ENCODE data around the gene LORICRIN. TPM values are rescaled to one million over a fixed set of nuclear protein-coding genes. Genes with fewer than 3 reads are reported as not detected.
A peak's percentile ranks its signal among the peaks of the same experiment; 100 is the strongest.

LORICRIN gene
- total RNA-seq, 1 donor from 2014 or later = not detected

DNA sequence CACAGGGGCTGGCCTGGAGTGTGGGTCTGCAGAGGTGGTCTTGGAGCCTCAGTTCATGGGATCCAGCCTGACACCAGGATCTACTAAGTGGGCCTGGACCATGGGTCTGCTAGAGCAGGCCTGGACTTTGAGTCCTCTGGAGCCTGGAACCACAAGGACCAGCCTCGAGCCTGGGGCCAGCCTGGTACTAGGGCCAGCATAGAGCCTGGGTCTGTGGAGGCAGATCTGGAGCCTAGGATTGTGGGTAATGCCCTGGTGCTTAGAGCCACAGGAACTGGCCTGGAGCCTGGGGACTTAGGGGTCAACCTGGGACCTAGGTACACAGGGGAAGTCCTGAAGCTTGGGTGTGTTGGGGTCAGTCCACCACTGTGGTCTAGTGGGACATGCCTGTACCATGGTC is 12.7 kb downstream of the LORICRIN start:
- H3K27ac Mint-ChIP-seq (ENCODE audit: unreplicated experiment) = no peak overlapping the region
- H3K4me3 Mint-ChIP-seq (ENCODE audit: unreplicated experiment) = no peak overlapping the region
- H3K27me3 Mint-ChIP-seq (ENCODE audit: unreplicated experiment) = no peaks in the 10 kb centered on the region
- no peaks in the 10 kb centered on the region for H3K36me3 Mint-ChIP-seq (ENCODE audit: low read depth, unreplicated experiment)
- no peak for DNase-seq (ENCODE audit: low spot score)
- no peaks in the 10 kb centered on the region for H3K4me1 Mint-ChIP-seq (ENCODE audit: unreplicated experiment)
- TF ChIP-seq, protein P1, sequence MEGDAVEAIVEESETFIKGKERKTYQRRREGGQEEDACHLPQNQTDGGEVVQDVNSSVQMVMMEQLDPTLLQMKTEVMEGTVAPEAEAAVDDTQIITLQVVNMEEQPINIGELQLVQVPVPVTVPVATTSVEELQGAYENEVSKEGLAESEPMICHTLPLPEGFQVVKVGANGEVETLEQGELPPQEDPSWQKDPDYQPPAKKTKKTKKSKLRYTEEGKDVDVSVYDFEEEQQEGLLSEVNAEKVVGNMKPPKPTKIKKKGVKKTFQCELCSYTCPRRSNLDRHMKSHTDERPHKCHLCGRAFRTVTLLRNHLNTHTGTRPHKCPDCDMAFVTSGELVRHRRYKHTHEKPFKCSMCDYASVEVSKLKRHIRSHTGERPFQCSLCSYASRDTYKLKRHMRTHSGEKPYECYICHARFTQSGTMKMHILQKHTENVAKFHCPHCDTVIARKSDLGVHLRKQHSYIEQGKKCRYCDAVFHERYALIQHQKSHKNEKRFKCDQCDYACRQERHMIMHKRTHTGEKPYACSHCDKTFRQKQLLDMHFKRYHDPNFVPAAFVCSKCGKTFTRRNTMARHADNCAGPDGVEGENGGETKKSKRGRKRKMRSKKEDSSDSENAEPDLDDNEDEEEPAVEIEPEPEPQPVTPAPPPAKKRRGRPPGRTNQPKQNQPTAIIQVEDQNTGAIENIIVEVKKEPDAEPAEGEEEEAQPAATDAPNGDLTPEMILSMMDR (IDR thresholded peaks at IDR 0.05; ENCODE audit: unreplicated experiment) = no peak
- no peaks in the 10 kb centered on the region for H3K9me3 Mint-ChIP-seq (ENCODE audit: unreplicated experiment)

DNA sequence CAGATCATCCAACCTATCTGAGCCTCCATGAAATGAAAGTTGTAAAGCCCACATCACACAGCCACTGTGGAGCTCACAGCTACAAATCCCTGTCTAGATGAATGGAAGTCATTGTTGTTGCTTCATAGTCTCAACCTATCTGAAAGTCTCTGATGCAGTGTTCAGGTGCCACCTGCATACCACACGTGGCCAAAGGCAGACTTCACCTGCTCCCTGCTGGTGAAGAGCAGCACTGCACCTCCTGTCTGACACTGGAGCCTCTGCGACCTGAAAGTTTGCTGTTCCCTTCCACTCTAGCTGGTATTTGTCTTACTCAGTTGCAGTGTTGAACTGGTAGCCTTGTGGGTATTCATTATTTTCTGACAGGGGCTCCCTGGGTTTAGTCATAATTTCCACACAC is 18.4 kb downstream of the LORICRIN start:
- H3K27me3 Mint-ChIP-seq (ENCODE audit: unreplicated experiment) = no peaks in the 10 kb centered on the region
- H3K27ac Mint-ChIP-seq (ENCODE audit: unreplicated experiment) = no peak overlapping the region
- TF ChIP-seq, protein P1 (IDR thresholded peaks at IDR 0.05; ENCODE audit: unreplicated experiment) = peak; percentile 83
- no peak overlapping the region for H3K4me3 Mint-ChIP-seq (ENCODE audit: unreplicated experiment)
- peak; percentile 48 for DNase-seq (ENCODE audit: low spot score)
- no peaks in the 10 kb centered on the region for H3K9me3 Mint-ChIP-seq (ENCODE audit: unreplicated experiment)
- H3K4me1 Mint-ChIP-seq (ENCODE audit: unreplicated experiment) = peaks cover 2% of the 10 kb centered on the region
- no peaks in the 10 kb centered on the region for H3K36me3 Mint-ChIP-seq (ENCODE audit: low read depth, unreplicated experiment)

DNA sequence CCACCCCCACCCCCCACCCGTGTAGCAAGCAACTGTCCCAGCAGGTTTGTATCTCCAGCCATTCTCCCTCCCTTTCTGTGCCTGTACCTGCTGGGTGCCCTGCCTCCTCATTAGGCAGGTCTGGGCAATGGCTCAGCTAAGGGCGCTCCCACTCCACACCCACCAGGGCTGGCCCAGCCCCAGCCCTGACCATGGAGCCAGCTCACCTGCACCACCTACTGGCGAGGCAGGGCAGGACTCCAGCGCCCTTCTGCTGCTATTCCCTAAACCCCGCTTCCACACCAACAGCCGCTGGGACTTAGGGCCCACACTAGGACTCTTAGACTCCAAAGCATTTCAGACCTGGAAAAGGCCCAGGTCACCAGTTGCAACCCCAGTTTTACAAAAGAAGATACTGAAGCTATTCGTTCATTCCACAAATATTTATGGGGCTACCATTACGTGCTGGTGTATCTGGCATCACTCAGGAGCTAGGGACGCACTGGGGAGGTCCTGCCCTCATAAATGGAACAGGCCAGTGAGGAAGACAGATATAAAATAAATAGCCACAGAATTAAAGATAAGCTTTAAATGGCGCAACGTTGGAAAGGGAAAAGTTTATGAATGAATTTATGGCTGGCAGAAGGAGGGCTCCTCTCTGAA is 29.3 kb downstream of the LORICRIN start:
- Mint-ChIP-seq H3K9me3 (ENCODE audit: unreplicated experiment) (no peaks in the 10 kb centered on the region), H3K36me3 (ENCODE audit: low read depth, unreplicated experiment) (peaks cover 4% of the 10 kb centered on the region), H3K27me3 (ENCODE audit: unreplicated experiment) (no peaks in the 10 kb centered on the region), H3K27ac (ENCODE audit: unreplicated experiment) (no peak overlapping the region), H3K4me3 (ENCODE audit: unreplicated experiment) (no peak overlapping the region), H3K4me1 (ENCODE audit: unreplicated experiment) (peaks cover 29% of the 10 kb centered on the region)
- TF ChIP-seq, protein P1 (IDR thresholded peaks at IDR 0.05; ENCODE audit: unreplicated experiment) = peak; percentile 55
- DNase-seq (ENCODE audit: low spot score) = peak; percentile 47

- TF ChIP-seq, protein P1 (IDR thresholded peaks at IDR 0.05; ENCODE audit: unreplicated experiment) = no peak
- Mint-ChIP-seq H3K9me3 (ENCODE audit: unreplicated experiment) (no peaks in the 10 kb centered on the region), H3K27me3 (ENCODE audit: unreplicated experiment) (no peaks in the 10 kb centered on the region), H3K27ac (ENCODE audit: unreplicated experiment) (no peak overlapping the region), H3K4me3 (ENCODE audit: unreplicated experiment) (no peak overlapping the region), H3K36me3 (ENCODE audit: low read depth, unreplicated experiment) (peaks cover 4% of the 10 kb centered on the region), H3K4me1 (ENCODE audit: unreplicated experiment) (peaks cover 41% of the 10 kb centered on the region)
- no peak for DNase-seq (ENCODE audit: low spot score)
Observed at GRCh38 chr1:153291514-153291913, 32.0 kb downstream of the LORICRIN start.

DNA sequence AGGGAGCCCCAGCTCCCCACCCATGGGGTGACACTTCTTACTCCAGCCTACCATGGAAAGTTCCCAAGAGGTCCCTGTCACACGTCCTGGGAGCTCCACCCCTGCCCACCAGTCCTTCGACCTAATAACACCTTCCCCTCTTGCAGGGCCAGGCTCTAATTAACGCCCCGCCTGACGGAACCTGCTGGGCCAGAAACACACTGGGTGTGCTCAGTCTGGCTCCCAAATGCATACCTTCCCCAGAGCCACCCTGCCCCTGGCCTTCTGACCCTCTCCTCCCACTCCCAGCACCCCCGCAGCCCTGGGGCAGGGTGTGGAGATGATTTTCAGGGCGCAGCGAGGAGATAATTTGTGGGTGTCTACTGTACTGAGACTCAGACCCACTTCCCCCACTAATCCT is 32.7 kb downstream of the LORICRIN start:
- no peaks in the 10 kb centered on the region for H3K27me3 Mint-ChIP-seq (ENCODE audit: unreplicated experiment)

More for the DNA sequence above, 32.7 kb downstream of the LORICRIN start:
- H3K9me3 Mint-ChIP-seq (ENCODE audit: unreplicated experiment) = no peaks in the 10 kb centered on the region
- H3K36me3 Mint-ChIP-seq (ENCODE audit: low read depth, unreplicated experiment) = peaks cover 4% of the 10 kb centered on the region
- no peak for DNase-seq (ENCODE audit: low spot score)
- H3K4me3 Mint-ChIP-seq (ENCODE audit: unreplicated experiment) = peak overlapping the region; percentile 72
- peaks cover 41% of the 10 kb centered on the region for H3K4me1 Mint-ChIP-seq (ENCODE audit: unreplicated experiment)
- H3K27ac Mint-ChIP-seq (ENCODE audit: unreplicated experiment) = peak overlapping the region; percentile 86
- TF ChIP-seq, protein P1 (IDR thresholded peaks at IDR 0.05; ENCODE audit: unreplicated experiment) = no peak

All from endothelial cell (in vitro differentiated cells).